Measurements from ENCODE around the gene OTULIN.

Gene OTULIN

DNA sequence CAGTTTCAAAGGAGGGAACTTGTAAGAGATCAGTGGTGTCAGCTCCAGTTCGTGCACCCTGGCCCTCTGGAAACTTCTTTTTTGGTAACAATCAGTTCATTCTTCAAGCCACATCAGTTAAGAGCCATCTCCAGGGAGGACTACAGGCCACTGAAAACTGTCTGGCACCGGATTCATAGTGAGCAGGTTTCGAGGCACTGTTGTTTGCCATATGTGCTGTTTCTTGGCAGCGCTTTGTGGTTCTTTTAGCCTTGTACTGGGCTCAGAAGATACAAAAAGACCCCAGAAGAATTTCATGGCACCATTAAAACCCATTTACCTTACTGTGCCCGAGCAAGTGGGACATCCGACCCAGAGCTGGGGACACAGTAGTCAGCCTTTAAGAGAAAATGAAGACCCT lies 68.5 kb downstream of the OTULIN start:
- DNase-seq (ENCODE audit: low read depth, low spot score), result no peak
- in situ Hi-C loops (cut with HindIII; ENCODE audit: low sequenced_read_pairs), result no loop called here
- TF ChIP-seq, protein P1, sequence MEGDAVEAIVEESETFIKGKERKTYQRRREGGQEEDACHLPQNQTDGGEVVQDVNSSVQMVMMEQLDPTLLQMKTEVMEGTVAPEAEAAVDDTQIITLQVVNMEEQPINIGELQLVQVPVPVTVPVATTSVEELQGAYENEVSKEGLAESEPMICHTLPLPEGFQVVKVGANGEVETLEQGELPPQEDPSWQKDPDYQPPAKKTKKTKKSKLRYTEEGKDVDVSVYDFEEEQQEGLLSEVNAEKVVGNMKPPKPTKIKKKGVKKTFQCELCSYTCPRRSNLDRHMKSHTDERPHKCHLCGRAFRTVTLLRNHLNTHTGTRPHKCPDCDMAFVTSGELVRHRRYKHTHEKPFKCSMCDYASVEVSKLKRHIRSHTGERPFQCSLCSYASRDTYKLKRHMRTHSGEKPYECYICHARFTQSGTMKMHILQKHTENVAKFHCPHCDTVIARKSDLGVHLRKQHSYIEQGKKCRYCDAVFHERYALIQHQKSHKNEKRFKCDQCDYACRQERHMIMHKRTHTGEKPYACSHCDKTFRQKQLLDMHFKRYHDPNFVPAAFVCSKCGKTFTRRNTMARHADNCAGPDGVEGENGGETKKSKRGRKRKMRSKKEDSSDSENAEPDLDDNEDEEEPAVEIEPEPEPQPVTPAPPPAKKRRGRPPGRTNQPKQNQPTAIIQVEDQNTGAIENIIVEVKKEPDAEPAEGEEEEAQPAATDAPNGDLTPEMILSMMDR (IDR thresholded peaks at IDR 0.05; ENCODE audit: low read depth, low read length), result no peak
- no peak overlapping the region for H3K4me3 ChIP-seq (ENCODE audit: low read depth, low read length)

DNA sequence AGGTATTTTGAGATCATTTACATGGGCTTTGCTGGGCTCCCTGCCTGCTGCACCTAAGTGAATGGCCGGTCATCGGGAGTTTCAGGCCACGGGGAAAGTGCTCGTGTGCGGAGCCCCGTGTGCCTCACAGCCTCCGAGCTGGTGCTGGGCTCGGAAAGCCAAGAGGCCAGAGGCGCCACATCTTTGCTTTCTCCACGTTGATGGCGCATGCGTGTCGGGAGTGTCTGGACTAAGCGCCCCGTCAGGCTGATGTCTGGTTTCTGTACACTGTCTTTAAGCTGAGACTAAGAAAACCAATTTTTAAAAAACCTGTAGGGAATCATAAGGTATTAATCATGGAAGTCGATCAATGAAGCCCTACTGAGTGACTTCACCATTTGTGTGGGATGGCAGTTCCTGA lies 69.1 kb downstream of the OTULIN start:
- no peak overlapping the region for H3K4me3 ChIP-seq (ENCODE audit: low read depth, low read length)
- TF ChIP-seq, protein P1 (IDR thresholded peaks at IDR 0.05; ENCODE audit: low read depth, low read length), result no peak
- no peak for DNase-seq (ENCODE audit: low read depth, low spot score)
- in situ Hi-C loops (cut with HindIII; ENCODE audit: low sequenced_read_pairs), result no loop called here

DNA sequence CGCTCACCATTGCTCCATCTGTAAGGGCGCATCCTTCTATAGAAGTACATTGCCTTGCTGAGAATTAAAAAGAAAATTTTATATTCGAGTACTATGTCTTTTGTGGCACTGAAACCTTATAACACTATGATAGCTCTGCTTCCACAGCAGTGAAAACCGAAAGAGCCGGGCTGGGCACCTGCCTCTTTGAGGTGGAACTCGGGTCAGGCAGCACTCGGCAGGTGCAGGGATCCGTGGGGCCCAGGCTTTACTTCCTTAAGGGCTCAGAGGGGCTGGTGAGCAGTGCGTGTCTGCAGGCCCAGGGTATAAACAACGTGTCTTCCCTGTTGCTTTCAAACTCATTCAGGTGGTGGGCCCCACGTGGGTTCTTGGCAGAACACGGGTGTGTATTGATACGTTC lies 69.9 kb downstream of the OTULIN start:
- no peak for DNase-seq (ENCODE audit: low read depth, low spot score)
- in situ Hi-C loops (cut with HindIII; ENCODE audit: low sequenced_read_pairs), result no loop called here
- TF ChIP-seq, protein P1 (IDR thresholded peaks at IDR 0.05; ENCODE audit: low read depth, low read length), result no peak
- no peak overlapping the region for H3K4me3 ChIP-seq (ENCODE audit: low read depth, low read length)

- no peak for DNase-seq (ENCODE audit: low read depth, low spot score)
- H3K4me3 ChIP-seq (ENCODE audit: low read depth, low read length), result no peak overlapping the region
- TF ChIP-seq, protein P1 (IDR thresholded peaks at IDR 0.05; ENCODE audit: low read depth, low read length), result no peak
- in situ Hi-C loops (cut with HindIII; ENCODE audit: low sequenced_read_pairs), result no loop called here
These were observed 71.4 kb downstream of the OTULIN start for GRCh38 chr5:14735944-14736343.

GRCh38 chr5:14737291-14737690 lies 72.8 kb downstream of the OTULIN start:
- TF ChIP-seq, protein P1 (IDR thresholded peaks at IDR 0.05; ENCODE audit: low read depth, low read length), result no peak
- DNase-seq (ENCODE audit: low read depth, low spot score), result no peak
- in situ Hi-C loops (cut with HindIII; ENCODE audit: low sequenced_read_pairs), result no loop called here
- H3K4me3 ChIP-seq (ENCODE audit: low read depth, low read length), result no peak overlapping the region

DNA sequence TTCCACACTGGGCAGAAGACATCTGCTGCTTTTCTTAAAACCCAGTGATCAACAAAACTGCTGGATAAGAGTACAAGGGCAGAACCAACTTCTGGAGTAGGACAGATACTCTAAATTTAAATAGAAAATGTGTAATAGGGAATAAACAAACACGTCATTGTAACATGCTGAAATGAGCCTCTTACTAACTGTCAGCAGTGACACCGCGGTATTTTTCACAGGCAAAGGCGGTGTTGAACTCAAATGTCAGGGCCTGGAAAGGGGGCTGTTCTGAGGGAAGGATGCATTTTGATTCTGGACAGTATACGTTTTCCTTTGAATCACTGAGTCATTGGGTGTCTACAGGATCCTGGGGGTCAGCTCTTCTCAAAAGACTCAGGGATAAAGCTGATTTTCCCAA lies 73.5 kb downstream of the OTULIN start:
- in situ Hi-C loops (cut with HindIII; ENCODE audit: low sequenced_read_pairs), result no loop called here
- no peak overlapping the region for H3K4me3 ChIP-seq (ENCODE audit: low read depth, low read length)
- TF ChIP-seq, protein P1 (IDR thresholded peaks at IDR 0.05; ENCODE audit: low read depth, low read length), result no peak
- no peak for DNase-seq (ENCODE audit: low read depth, low spot score)

DNA sequence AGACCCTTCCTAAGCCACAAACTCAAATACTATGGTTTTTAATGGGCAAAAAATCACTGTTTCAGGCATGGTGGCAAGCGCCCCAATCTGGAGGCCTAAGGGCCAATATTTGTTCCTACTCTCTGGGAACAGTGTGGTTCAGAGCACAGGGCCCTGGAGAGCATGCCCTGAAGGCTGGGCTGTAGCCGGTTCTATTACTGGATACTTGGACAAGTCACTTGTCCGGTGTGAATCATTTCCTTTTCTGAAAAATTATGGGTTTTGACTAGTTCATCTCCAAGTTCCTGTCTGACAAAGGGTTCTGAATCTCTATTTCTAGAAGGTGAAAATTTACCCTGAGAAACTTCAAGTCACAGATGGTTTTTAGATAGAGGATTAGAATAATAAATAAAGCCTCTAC lies 75.0 kb downstream of the OTULIN start:
- in situ Hi-C loops (cut with HindIII; ENCODE audit: low sequenced_read_pairs), result no loop called here
- H3K4me3 ChIP-seq (ENCODE audit: low read depth, low read length), result no peak overlapping the region
- TF ChIP-seq, protein P1 (IDR thresholded peaks at IDR 0.05; ENCODE audit: low read depth, low read length), result no peak
- DNase-seq (ENCODE audit: low read depth, low spot score), result peak; percentile 57

All from astrocyte of the spinal cord (primary cell).